HG03457 (cell line): Measurements from ENCODE around the gene GPR143.

Experiments used
- ATAC-seq: cut with Tn5 transposase; IDR thresholded peaks from one replicate; pipeline ENCODE4 v1.9.1; 2021; ENCODE audit warnings: moderate number of reproducible peaks; ENCODE audit not compliant: unreplicated experiment

The GPR143 gene

GRCh38 chrX:9708923-9709553 is 56.6 kb downstream of the GPR143 start:
- ATAC-seq = no peak

DNA sequence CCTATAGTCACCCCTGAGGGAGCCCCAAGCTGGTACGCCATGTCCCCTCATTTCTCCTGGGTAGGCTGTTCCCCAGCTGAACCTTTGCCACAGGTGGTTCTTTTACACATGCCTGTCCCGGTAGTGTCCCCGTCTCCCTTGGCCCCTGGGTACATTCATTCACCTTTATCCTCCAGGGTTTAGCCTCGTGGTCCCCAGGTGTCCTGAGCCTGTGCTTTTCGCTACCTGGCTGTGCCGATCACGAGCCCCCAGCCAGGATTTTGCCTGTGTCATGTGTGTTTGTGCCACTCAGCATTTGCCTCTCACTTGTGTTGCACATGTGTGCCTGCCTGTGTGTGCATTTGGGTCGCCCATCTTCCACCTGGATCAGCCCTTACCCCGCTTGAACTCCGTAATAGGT is 57.6 kb downstream of the GPR143 start:
- ATAC-seq = no peak

- no peak for ATAC-seq
Measured at GRCh38 chrX:9707306-9708033, 58.2 kb downstream of the GPR143 start.

DNA sequence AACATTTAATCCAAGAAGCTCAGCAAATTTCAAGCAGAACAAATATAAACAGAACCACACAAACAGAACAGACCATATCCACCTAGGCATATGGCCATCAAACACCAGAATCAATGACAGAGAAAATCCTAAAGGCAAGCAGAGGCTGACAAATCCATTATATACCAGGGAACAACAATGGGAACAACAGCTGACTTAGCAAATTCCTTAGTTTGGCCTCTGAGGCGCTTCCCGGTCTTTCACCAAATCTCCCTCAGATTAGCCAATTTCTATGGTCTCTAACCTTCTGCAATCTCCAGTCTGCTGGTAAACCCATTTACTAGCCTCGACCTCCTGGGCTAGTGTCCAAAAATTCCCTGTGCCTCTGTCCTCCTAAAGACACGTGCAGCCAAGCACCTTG is 59.2 kb downstream of the GPR143 start:
- ATAC-seq = no peak

- ATAC-seq = no peak
Measured at GRCh38 chrX:9704876-9705465, 60.7 kb downstream of the GPR143 start.

DNA sequence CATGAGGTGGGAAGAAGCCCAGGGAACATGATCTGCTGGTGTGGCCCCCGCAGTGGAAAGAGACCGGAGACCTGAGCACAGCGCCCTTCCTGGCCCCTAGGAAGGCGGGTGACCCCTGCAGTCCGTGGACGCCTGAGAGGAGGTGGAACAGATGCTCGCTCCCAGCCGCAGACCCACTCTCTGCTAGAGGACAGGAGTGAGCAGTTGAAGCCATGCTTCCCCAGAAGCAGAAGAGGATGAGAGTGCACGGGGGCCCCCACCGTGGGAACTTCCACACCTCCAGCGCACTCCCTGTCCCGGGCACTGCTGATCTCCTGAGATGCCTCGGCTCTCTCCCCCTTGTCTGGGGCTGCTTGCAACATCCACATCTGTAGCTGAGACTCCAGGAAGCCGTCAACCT is 62.2 kb downstream of the GPR143 start:
- ATAC-seq = no peak

DNA sequence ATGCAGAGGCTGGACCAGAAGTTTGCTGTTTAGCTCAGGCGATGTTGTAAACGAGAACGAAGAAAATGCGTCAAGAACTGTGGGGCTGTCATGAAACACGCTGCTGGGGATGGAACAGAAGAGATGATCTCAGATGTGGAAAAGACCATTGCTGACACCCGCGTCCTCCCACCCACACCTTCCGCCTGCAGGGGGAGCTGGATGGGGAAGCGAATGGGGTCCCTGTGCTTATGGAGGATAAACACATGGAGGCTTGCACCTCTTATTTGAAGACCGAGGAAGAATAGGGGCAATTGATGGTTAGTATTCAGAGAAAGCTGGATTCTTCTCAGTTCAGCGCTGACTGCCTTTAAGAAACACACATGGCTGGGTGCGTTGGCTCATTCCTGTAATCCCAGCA is 63.9 kb downstream of the GPR143 start:
- ATAC-seq = no peak

DNA sequence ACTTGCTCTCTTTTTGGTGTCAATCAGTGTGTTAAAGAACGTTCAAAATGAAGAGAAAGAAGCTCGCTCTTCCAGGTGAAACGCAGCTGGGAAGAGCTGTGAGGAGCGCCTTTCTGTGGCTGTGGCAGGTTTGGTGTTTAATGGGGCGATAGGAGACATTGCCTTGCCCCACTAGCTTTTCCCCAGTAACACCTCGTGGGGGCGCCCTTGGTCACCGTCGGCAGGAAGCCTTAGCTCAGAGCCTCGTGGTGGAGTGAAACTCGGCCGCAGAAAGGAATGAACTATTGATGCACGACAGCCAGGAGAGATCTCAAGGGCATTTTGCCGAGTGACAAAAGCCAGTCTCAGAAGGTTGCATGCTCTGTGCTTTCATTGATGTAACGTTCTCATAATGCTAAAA is 65.1 kb downstream of the GPR143 start:
- ATAC-seq = no peak

DNA sequence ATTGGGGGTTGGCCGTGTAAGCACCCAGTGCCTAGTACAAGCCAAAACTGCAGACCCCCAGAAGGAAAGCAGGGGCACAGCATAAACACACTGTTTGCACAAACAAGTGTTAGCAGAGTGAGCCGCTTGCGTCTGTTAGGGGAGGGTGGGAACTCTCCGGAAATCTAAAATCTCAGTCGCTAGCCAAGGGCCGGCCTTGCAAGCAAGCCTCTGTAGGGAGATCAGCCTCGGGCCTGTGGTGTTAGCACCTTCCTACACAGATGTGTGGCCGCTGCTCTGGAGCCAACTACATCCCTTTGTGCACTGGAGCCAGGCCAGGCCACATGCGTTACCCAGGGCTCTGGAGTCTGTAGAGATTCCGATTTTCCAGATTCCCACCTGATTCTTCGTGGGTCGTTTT is 67.1 kb downstream of the GPR143 start:
- no peak for ATAC-seq

- no peak for ATAC-seq
Measured at GRCh38 chrX:9693307-9694001, 72.2 kb downstream of the GPR143 start.

GRCh38 chrX:9690046-9690445 is 75.6 kb downstream of the GPR143 start:
- no peak for ATAC-seq

DNA sequence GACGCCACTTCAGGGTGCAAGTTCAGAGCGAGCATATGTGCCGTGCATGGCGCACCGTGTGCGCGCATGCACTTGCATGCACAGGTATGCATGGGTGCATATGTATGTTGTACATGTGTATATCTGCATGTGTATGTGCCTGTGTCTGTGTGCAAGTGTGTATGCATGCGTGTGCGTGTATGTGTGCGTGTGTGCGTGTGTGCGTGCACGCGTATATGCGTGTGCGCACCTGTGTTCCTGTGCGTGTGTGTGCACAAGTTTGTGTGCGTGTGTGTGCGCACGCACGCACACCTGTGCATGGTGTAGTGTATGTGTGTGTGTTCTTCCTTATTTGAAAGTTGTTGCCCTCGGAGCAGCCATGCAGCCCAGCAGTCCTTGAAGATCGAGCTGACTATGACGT is 76.8 kb downstream of the GPR143 start:
- no peak for ATAC-seq

DNA sequence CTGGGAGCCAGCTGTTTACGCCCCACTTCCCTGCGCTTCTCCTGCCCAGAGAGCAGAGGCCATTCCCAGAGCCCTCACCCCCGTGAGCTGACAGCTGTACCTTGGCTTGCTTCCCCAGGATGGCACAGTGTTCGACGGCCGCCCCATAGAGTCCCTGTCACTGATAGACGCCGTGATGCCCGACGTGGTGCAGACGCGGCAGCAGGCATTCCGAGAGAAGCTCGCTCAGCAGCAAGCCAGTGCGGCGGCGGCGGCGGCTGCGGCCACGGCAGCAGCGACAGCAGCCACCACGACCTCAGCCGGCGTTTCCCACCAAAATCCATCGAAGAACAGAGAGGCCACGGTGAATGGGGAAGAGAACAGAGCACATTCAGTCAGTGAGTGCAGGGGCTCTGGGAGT is 77.7 kb downstream of the GPR143 start:
- no peak for ATAC-seq

GRCh38 chrX:9683350-9683749 is 82.3 kb downstream of the GPR143 start:
- no peak for ATAC-seq

GRCh38 chrX:9682861-9683260 is 82.8 kb downstream of the GPR143 start:
- ATAC-seq = no peak

- no peak for ATAC-seq
Measured at GRCh38 chrX:9682456-9682855, 83.2 kb downstream of the GPR143 start.

- ATAC-seq = no peak
Measured at GRCh38 chrX:9681422-9681821, 84.2 kb downstream of the GPR143 start.

- no peak for ATAC-seq
Measured at GRCh38 chrX:9681011-9681410, 84.6 kb downstream of the GPR143 start.

DNA sequence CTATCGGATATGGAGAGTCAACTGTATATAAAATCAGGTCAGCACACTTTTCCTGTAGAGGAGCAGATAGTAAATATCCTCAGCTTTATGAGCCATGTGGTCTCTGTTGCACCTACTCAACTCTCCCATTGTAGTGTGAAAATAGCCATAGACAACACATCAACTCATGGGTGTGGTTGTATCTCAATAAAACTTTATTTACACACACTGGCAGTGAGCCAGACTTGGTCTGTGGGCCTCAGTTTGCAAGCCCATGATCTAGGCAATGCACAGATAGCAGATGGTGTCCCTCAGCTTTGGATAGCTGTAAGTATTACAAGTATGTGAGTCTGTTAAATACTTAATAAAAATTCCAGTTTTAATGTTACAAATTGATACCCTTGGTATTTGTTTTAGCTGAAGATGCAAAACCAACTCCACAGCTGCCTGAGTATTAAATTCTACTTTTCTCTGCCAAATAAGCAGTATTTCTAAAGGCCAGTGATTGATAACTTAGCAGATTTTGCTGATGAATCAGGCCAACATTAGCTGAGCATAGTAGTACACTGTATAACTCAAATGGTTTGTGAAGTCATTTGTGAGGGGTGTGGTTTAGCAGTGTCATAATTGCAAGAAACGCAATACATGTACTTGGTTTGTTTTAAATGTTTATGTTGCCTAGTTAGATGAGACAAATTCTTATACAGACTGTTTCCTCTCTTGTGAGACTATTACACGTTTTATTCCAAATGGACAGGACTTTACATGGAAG is 87.3 kb downstream of the GPR143 start:
- no peak for ATAC-seq

DNA sequence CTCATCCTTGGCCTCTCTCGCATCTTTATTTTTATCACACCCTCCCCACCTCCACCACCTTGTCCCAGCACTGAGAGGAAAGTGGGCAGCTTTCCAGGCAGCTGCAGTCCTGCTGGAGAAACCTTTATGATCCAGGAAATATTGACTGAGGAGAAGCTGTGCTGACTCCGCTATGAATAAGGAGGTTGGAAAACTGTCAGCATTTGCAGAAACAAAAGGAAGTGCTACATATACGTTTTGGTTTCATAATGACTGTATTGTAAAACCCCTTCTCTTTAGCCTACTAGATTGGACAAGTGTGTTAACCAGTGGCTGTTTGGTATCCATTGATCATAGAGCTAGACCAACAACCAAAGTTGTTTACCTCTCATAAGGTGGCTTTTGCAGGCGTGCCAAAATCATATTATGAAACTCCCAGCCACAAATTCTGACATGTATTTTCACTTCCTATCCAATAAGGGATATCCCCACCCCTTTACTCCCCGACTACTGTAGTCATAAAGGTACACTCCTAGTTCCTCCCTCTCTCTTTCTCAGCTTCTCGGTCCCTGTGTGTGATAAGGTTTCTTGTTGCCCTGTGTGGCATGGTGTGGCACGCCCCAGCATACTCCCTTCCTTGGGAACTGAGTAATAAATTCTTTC is 88.4 kb downstream of the GPR143 start:
- peak; percentile 97 for ATAC-seq

GRCh38 chrX:9676738-9677097 is 88.9 kb downstream of the GPR143 start:
- no peak for ATAC-seq
